Trophoblast cell (in vitro differentiated cells and primary cell): Measurements from ENCODE around the gene ZNF185.
A peak's percentile ranks its signal among the peaks of the same experiment; 100 is the strongest.

Experiments used
- DNase-seq, 2 donors: peaks; one replicate each; pipeline ENCODE4 v3.0.0-alpha.2; 2016
- H2AFZ ChIP-seq: 2 replicates; pipeline ENCODE4 v1.6.1; 2013; ENCODE audit warnings: low read length, moderate library complexity, mild to moderate bottlenecking; ENCODE audit not compliant: insufficient read depth, poor library complexity
- H2AK5ac ChIP-seq: 2 replicates; pipeline ENCODE4 v1.6.1; 2013; ENCODE audit warnings: mild to moderate bottlenecking, low read length
- H2BK120ac ChIP-seq: 2 replicates; pipeline ENCODE4 v1.6.1; 2013; ENCODE audit warnings: low read length, mild to moderate bottlenecking, moderate library complexity; ENCODE audit not compliant: insufficient read depth, poor library complexity
- H2BK12ac ChIP-seq: 2 replicates; pipeline ENCODE4 v1.6.1; 2013; ENCODE audit warnings: mild to moderate bottlenecking, low read length, moderate library complexity
- H2BK5ac ChIP-seq: 2 replicates; pipeline ENCODE4 v1.6.1; 2013; ENCODE audit warnings: low read length, low read depth, moderate library complexity, mild to moderate bottlenecking; ENCODE audit not compliant: poor library complexity
- H3K14ac ChIP-seq: 2 replicates; pipeline ENCODE4 v1.6.1; 2013; ENCODE audit warnings: mild to moderate bottlenecking, low read length
- H3K18ac ChIP-seq: 2 replicates; pipeline ENCODE4 v1.6.1; 2013; ENCODE audit warnings: mild to moderate bottlenecking, low read length
- H3K23ac ChIP-seq: 2 replicates; pipeline ENCODE4 v1.6.1; 2013; ENCODE audit warnings: low read length
- H3K27ac ChIP-seq: 2 replicates; pipeline ENCODE4 v1.5.1; 2013; ENCODE audit warnings: low read depth, mild to moderate bottlenecking, inconsistent platforms, low read length, moderate library complexity
- H3K27me3 ChIP-seq: 2 replicates; pipeline ENCODE4 v1.6.1; 2013; ENCODE audit warnings: inconsistent platforms, mild to moderate bottlenecking, low read length, moderate library complexity; ENCODE audit not compliant: insufficient read depth
- H3K36me3 ChIP-seq, 2 experiments: 1 replicate in 1 of 2; 2 replicates in 1 of 2; pipeline ENCODE4 v1.6.1; 2013; ENCODE audit warnings: low read length in 2 of 2, mild to moderate bottlenecking in 2 of 2, moderate library complexity in 1 of 2; ENCODE audit not compliant: insufficient read depth in 2 of 2, control insufficient read depth in 1 of 2
- H3K4ac ChIP-seq: 2 replicates; pipeline ENCODE4 v1.6.1; 2013; ENCODE audit warnings: low read depth, mild to moderate bottlenecking, low read length, moderate library complexity
- H3K4me1 ChIP-seq, 2 experiments: 1 replicate in 1 of 2; 2 replicates in 1 of 2; pipeline ENCODE4 v1.6.1; 2013; ENCODE audit warnings: low read length in 2 of 2, mild to moderate bottlenecking in 2 of 2, moderate library complexity in 1 of 2; ENCODE audit not compliant: insufficient read depth in 2 of 2, control insufficient read depth in 1 of 2
- H3K4me2 ChIP-seq: 2 replicates; pipeline ENCODE4 v1.6.1; 2013; ENCODE audit warnings: inconsistent platforms, mild to moderate bottlenecking, low read length, moderate library complexity
- H3K4me3 ChIP-seq: 2 replicates; pipeline ENCODE4 v1.5.1; 2013; ENCODE audit warnings: mild to moderate bottlenecking, low read depth, low read length, inconsistent platforms
- H3K79me1 ChIP-seq: one replicate; pipeline ENCODE4 v1.6.1; 2013; ENCODE audit warnings: low read length
- H3K79me2 ChIP-seq: 2 replicates; pipeline ENCODE4 v1.6.1; 2013; ENCODE audit warnings: low read length, mild to moderate bottlenecking; ENCODE audit not compliant: control insufficient read depth, insufficient read depth, poor library complexity
- H3K9ac ChIP-seq: 2 replicates; pipeline ENCODE4 v1.6.1; 2013; ENCODE audit warnings: mild to moderate bottlenecking, low read length
- H3K9me3 ChIP-seq: 2 replicates; pipeline ENCODE4 v1.6.1; 2013; ENCODE audit warnings: low read depth, mild to moderate bottlenecking, control low read depth, inconsistent platforms, low read length; ENCODE audit not compliant: insufficient read depth
- H4K12ac ChIP-seq: 2 replicates; pipeline ENCODE4 v1.6.1; 2013; ENCODE audit warnings: low read depth, mild to moderate bottlenecking, low read length, moderate library complexity
- H4K8ac ChIP-seq: 2 replicates; pipeline ENCODE4 v1.6.1; 2013; ENCODE audit warnings: low read depth, mild to moderate bottlenecking, low read length, moderate library complexity
- H4K91ac ChIP-seq: one replicate; pipeline ENCODE4 v1.6.1; 2013; ENCODE audit warnings: low read depth, mild to moderate bottlenecking, low read length, moderate library complexity
- WGBS: extraction: QIAGEN DNeasy Blood & Tissue Kit; methylation state at CpG from one replicate; pipeline ENCODE4 v1.1.7; 2013; ENCODE audit warnings: missing lambda C conversion rate; ENCODE audit not compliant: insufficient read length, insufficient coverage; ENCODE audit errors: extremely low coverage; 5-methylcytosine and 5-hydroxymethylcytosine counted together

Gene ZNF185

GRCh38 chrX:152895724-152896420 lies 2.0 kb upstream of the ZNF185 start:
- Histone ChIP-seq H2BK12ac (no peak overlapping the region), H2BK120ac (no peak overlapping the region), H3K27ac (no peak overlapping the region), H3K18ac (no peak overlapping the region), H3K36me3 (no peaks in the 10 kb centered on the region), H4K12ac (no peak overlapping the region), H3K4me3 (no peak overlapping the region), H3K9ac (no peak overlapping the region), H3K79me1 (peaks cover 13% of the 10 kb centered on the region), H3K27me3 (no peaks in the 10 kb centered on the region), H3K79me2 (peaks cover 1% of the 10 kb centered on the region), H3K4me2 (no peak overlapping the region), H4K8ac (no peak overlapping the region), H3K4ac (no peak overlapping the region), H3K9me3 (no peaks in the 10 kb centered on the region), H2AFZ (no peak overlapping the region), H3K14ac (no peak overlapping the region), H3K23ac (no peak overlapping the region), H2AK5ac (no peak overlapping the region), H2BK5ac (no peak overlapping the region), H3K4me1 (peaks cover 9 to 13% of the 10 kb centered on the region in 2 experiments), H4K91ac (peak overlapping the region; percentile 96)
- WGBS = no CpG with 5 or more reads among the region's 8 CpGs
- DNase-seq = peak in 1 of 2 donors; percentile 12

GRCh38 chrX:152896450-152896849 lies 1.4 kb upstream of the ZNF185 start:
- no peak overlapping the region for H2BK120ac ChIP-seq
- H3K4me2 ChIP-seq = no peak overlapping the region
- no peak for DNase-seq
- no peak overlapping the region for H3K4me3 ChIP-seq
- H4K12ac ChIP-seq = no peak overlapping the region
- H3K9me3 ChIP-seq = no peaks in the 10 kb centered on the region
- peaks cover 11 to 13% of the 10 kb centered on the region in 2 experiments for H3K4me1 ChIP-seq
- WGBS = no CpG with 5 or more reads among the region's 8 CpGs
- no peak overlapping the region for H2AFZ ChIP-seq
- H3K9ac ChIP-seq = no peak overlapping the region
- H3K79me1 ChIP-seq = peaks cover 13% of the 10 kb centered on the region
- no peak overlapping the region for H3K18ac ChIP-seq
- H3K4ac ChIP-seq = no peak overlapping the region
- H2BK5ac ChIP-seq = no peak overlapping the region
- peaks cover 1% of the 10 kb centered on the region for H3K79me2 ChIP-seq
- H3K27me3 ChIP-seq = no peaks in the 10 kb centered on the region
- no peaks in the 10 kb centered on the region for H3K36me3 ChIP-seq
- H4K91ac ChIP-seq = peak overlapping the region; percentile 96
- no peak overlapping the region for H3K27ac ChIP-seq
- no peak overlapping the region for H3K23ac ChIP-seq
- H4K8ac ChIP-seq = no peak overlapping the region
- no peak overlapping the region for H3K14ac ChIP-seq
- peak overlapping the region; percentile 56 for H2BK12ac ChIP-seq
- H2AK5ac ChIP-seq = peak overlapping the region; percentile 43

GRCh38 chrX:152898442-152898841 lies 575 bp downstream of the ZNF185 start:
- DNase-seq = no peak
- Histone ChIP-seq H4K12ac (no peak overlapping the region), H2BK12ac (no peak overlapping the region), H3K27ac (no peak overlapping the region), H3K9ac (no peak overlapping the region), H3K23ac (no peak overlapping the region), H2BK5ac (peak overlapping the region; percentile 4), H2AFZ (no peak overlapping the region), H4K91ac (peak overlapping the region; percentile 76), H3K18ac (peak overlapping the region; percentile 75), H2AK5ac (no peak overlapping the region), H3K4me2 (peak overlapping the region; percentile 64), H3K14ac (peak overlapping the region; percentile 53), H3K79me2 (peaks cover 1% of the 10 kb centered on the region), H3K4ac (no peak overlapping the region), H3K79me1 (peaks cover 13% of the 10 kb centered on the region), H4K8ac (no peak overlapping the region), H3K4me1 (peaks cover 17 to 20% of the 10 kb centered on the region in 2 experiments), H3K4me3 (peak overlapping the region; percentile 74), H3K27me3 (no peaks in the 10 kb centered on the region), H3K9me3 (no peaks in the 10 kb centered on the region), H2BK120ac (peak overlapping the region; percentile 36), H3K36me3 (no peaks in the 10 kb centered on the region)
- no CpG with 5 or more reads among the region's 10 CpGs for WGBS

GRCh38 chrX:152899111-152899873 lies 1.4 kb downstream of the ZNF185 start:
- Histone ChIP-seq H3K9me3 (no peaks in the 10 kb centered on the region), H3K9ac (no peak overlapping the region), H3K27ac (no peak overlapping the region), H3K4me2 (peak overlapping the region; percentile 64), H3K36me3 (no peaks in the 10 kb centered on the region), H3K4me3 (no peak overlapping the region), H2AK5ac (no peak overlapping the region), H3K79me1 (peaks cover 13% of the 10 kb centered on the region), H3K14ac (no peak overlapping the region), H4K12ac (no peak overlapping the region), H3K18ac (no peak overlapping the region), H4K91ac (no peak overlapping the region), H2BK5ac (no peak overlapping the region), H3K4me1 (peaks cover 20% of the 10 kb centered on the region in 2 experiments), H3K4ac (no peak overlapping the region), H2BK12ac (no peak overlapping the region), H2BK120ac (no peak overlapping the region), H3K79me2 (peaks cover 1% of the 10 kb centered on the region), H4K8ac (no peak overlapping the region), H2AFZ (no peak overlapping the region), H3K23ac (no peak overlapping the region), H3K27me3 (no peaks in the 10 kb centered on the region)
- no CpG with 5 or more reads among the region's 16 CpGs for WGBS
- DNase-seq = no peak
